AG20443 (cell line): Measurements from ENCODE around the gene FXN.
"Not testable (repeated sequence)": the region's sequence is repeated elsewhere in the genome, so short reads cannot be mapped to it uniquely, and the experiment has no call there.

Source experiments
- DNase-seq: peaks from one replicate; pipeline ENCODE4 v3.0.0; 2012; ENCODE audit warnings: low spot score, mixed read lengths

FXN gene

GRCh38 chr9:69104830-69105527, 69.4 kb downstream of the FXN start:
- no peak for DNase-seq

- DNase-seq = no peak
Measured at GRCh38 chr9:69107771-69108170, 72.2 kb downstream of the FXN start.

- not testable (repeated sequence) for DNase-seq
Measured at GRCh38 chr9:69108706-69109105, 73.2 kb downstream of the FXN start.

GRCh38 chr9:69109152-69109551, 73.6 kb downstream of the FXN start:
- no peak for DNase-seq

DNA sequence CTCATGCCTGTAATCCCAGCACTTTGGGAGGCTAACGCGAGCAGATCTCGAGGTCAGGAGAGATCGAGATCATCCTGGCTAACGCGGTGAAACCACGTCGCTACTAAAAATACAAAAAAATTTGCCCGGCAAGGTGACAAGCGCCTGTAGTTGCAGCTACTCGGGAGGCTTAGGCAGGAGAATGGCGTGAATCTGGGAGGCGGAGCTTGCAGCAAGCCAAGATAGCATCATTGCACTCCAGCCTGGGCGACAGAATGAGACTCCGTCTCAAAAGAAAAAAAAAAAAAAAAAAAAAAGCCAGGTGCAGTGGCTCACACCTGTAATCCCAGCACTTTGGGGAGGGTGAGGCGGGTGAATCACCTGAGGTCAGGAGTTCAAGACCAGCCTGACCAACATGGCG, 77.1 kb downstream of the FXN start:
- not testable (repeated sequence) for DNase-seq

DNA sequence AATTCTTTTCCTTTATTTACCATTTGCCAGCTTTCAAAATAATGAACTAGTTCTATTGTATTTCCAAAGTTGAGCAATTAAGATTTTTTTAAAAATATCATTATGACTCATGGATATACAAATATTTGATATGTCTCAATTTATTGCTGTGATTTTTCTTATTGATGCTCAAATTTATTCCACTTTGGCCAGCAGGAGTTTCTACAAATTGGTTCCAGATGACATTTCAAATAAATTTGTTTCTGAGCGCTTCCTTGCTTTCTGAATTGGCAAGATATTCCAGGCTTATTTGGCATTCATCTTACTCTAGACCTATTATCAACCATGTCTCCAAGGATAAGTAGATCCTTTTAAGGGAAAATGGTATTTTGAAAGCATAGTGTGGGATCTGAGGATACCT, 80.1 kb downstream of the FXN start:
- DNase-seq = peak; percentile 58

DNA sequence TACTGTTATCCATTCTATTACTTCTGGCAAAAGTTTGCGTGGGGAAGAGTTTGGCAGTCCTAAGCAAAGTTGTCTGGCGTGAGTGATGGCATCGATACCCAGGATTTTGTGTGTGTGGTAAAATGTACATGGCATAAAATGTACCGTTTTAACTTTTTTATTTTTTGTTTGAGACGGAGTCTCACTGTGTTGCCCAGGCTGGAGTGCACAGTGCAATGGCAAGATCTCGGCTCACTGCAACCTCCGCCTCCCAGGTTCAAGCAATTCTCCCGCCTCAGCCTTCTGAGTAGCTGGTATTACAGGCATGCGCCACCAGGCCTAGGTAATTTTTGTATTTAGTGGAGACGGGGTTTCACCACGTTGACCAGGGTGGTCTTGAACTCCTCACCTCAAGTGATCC, 83.1 kb downstream of the FXN start:
- no peak for DNase-seq

DNA sequence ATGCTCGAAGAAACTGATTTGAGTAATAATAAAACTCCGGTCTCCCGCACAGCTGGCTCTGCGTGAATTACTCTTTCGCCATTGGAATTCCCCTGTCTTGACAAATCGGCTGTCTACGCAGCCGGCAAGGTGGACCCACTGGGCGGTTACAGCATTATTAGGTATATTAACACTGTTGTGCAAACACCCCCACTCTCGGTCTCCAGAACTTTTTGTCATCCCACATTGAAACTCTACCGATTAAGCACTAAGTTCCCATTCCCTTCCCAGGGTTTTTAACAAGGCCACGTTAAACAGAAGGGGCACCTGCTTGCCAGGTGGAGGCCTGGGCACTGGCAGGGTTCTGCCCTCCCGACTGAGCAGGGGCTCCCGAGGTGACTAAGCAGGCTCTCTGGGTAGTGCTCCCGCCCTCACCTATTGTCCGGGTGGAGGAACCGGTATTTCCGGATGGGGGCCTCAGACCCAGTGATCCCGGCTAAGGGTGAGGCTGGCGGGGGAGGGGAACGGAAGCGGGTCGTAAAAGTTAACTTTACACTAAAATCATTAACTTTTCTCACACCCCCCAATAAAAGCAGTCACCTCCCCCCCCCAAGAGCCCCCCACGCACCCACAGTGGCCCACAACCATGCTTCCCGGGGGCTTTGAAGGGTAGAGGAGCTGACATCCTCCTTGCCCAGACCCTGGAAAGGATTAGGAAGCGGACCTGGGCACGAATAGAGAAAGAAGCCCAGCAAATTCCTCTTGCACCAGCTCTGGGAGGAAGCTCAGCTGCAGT, 85.0 kb downstream of the FXN start:
- no peak for DNase-seq

- DNase-seq = peak; percentile 55
Measured at GRCh38 chr9:69121155-69122081, 85.9 kb downstream of the FXN start.

- DNase-seq = peak; percentile 75
Measured at GRCh38 chr9:69122082-69122548, 86.6 kb downstream of the FXN start.

DNA sequence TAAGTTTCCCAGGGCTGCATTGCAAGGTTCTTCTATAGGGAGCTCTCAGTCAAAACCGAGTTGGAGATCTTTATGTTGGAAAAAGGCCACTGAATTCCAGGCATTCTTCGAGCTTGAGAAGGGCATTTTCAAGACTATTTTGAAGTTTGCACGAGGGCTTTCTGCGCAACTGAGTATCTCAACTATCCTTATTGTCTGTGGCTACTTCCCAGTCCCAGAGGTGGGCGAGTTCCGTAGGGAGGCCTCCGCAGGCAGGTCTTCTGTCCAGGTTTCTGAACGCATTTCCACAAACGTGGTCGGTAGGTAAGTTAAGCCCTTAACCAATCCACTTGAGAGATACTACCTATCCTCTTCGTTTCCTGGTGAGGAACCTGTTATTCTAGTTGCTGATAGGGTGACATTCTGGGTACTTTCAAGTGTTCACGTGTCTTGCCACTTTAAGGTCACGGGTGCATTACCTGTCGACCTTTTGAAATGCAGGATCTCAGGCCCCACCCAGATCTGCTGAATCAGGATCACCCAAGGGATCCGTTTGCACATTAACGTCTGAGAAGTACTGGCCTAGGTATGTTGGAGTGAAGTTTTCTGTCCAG, 87.1 kb downstream of the FXN start:
- DNase-seq = peak; percentile 43

DNA sequence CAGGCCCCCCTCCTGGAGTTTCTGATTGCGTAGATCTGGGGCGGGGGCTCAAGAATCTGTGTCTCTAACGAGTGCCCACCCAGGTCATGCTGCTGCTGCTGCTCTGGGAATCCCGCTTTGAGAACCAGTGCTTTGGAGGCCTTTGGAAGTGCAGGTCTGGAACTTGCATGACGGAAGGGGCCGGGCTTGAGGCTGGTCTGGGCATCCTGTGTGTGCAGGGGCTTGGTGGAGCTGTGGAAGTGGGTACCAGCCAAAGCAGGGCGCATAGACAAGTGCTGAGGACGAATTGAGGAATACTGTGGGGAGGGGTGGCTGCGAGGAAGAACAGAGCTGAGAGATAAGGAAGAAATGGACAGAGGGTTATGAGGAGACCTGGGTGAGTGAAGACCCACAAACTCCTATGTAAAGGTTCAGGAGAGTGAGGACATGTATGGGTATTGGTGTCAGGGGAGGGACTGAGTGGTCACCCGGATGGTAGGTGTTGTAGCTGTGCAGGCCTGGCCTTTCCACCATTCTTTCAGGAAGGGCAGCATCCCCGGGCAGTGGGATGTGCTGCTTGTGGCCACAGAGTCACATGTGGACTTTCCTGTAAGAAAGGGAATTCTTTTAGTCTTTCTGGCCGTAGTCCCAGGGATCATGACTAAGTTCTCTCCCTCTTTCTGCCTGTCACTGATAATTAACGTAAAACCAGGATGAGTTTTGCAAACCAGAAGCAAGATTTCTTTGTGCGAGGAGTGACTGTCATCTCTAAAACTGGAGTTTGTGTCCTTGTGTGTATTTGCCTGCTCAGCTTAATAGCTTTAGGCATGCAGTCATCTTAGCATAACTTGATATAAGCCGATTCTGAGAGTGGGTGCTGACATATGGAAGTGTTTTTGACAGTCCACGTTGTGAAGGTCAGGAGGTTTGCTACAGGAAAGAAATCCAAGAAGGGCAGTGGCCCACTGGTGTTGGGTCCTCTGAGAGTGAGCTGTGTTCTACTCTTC, 95.2 kb downstream of the FXN start:
- DNase-seq = peak; percentile 73

DNA sequence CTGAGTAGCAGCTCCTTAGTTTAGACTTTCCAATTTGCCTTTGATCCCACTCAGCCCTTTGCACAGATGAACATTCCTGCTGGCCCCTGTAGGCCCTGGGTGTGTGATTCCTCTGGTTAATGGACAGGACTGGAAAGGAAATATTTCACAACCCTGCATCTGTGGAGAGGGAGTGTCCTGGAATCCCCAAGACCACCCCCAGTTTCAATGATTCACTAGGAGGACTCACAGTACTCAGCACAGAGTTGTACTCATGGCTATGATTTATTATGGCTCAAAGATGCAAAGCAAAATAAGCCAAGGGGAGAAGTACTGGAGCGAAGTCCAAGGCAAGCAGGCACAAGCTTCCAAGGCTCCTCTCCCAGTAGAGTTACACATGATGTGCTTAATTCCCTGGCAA, 96.1 kb downstream of the FXN start:
- peak; percentile 81 for DNase-seq

DNA sequence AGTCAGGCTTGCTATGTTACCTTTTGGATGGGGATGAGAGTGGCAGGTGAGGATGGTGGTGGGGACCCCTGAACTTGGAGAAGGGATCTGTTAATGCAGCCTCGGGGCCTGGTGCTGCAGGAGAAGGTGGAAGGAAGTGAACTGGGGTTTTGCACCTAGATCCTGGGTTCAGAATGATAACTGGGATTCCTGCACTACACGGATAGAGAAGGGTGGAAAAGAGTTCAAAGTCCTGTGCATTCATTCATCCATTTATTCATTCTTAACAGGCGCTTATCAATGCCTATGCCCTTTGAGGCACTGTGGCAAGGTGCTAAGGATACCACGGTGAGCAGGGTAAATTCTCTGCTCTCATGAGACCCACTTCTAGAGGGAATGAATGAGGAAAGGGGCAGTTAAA, 96.8 kb downstream of the FXN start:
- no peak for DNase-seq

- no peak for DNase-seq
Measured at GRCh38 chr9:69134412-69134811, 98.9 kb downstream of the FXN start.

DNA sequence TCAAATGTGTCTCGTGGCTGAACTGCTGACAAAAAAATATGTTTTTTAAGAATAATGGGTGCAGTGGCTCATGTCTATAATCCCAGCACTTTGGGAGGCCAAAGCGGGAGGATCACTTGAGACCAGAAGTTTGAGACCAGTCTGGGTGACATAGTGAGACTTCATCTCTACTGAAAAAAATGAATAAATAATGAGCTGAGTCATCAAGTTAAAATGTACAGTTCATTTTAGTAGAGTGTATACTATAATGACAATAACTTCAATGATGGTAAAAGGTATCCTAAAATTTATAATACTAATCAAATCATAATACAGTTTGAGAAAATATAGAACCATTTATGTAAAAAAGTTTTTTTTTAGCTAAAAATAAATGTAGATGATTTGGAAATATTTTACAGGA, 100.6 kb downstream of the FXN start:
- no peak for DNase-seq

GRCh38 chr9:69136779-69137178, 101.2 kb downstream of the FXN start:
- DNase-seq = no peak

- no peak for DNase-seq
Measured at GRCh38 chr9:69137311-69137710, 101.8 kb downstream of the FXN start.

DNA sequence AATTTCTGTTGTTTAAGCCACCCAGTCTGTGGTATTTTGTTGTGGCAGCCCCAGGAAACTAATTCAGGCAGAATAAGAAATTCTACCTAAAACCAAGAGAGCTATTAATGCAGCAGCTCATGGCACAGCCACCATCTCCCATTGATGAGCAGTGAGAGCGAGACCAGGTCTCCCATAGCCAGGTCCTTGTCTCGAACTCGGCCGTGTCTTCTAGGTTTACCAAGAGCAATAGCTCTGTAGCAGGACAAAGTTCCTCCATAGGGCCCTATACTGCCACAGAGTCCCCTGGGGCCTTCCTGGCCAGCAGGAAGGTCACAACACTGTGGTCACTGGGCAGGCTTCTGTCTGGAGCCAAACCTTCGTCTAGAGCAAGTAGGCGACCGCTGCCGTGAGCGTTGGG, 104.0 kb downstream of the FXN start:
- peak; percentile 0 for DNase-seq

- peak; percentile 0 for DNase-seq
Measured at GRCh38 chr9:69140123-69140735, 104.7 kb downstream of the FXN start.
